ENCODE data around the gene CNFN.

CNFN gene

GRCh38 chr19:42389899-42390298 lies at the start of gene CNFN:
Gene CNFN, minus strand, starts transcription at chr19:42390297. Its CDS starts 1,260 bp downstream, at chr19:42389037.
- DNase-seq = no peak

GRCh38 chr19:42436006-42436405 lies 45.9 kb upstream of the CNFN start:
- no peak for DNase-seq

- DNase-seq = no peak
Observed at GRCh38 chr19:42435316-42435715, 45.2 kb upstream of the CNFN start.

GRCh38 chr19:42433503-42434260 lies 43.6 kb upstream of the CNFN start:
- DNase-seq = peak; percentile 86

GRCh38 chr19:42431486-42431885 lies 41.4 kb upstream of the CNFN start:
- no peak for DNase-seq

- DNase-seq = no peak
Observed at GRCh38 chr19:42428676-42429075, 38.6 kb upstream of the CNFN start.

- no peak for DNase-seq
Observed at GRCh38 chr19:42427313-42427712, 37.2 kb upstream of the CNFN start, which contains the start of gene LIPE. Gene LIPE, minus strand, starts transcription at chr19:42427388. Its CDS starts 239 bp downstream, at chr19:42427149.

GRCh38 chr19:42426643-42427042 lies 36.5 kb upstream of the CNFN start:
- no peak for DNase-seq

- peak; percentile 27 for DNase-seq
Observed at GRCh38 chr19:42424712-42425131, 34.6 kb upstream of the CNFN start.

- DNase-seq = no peak
Observed at GRCh38 chr19:42424345-42424707, 34.2 kb upstream of the CNFN start.

- DNase-seq = peak; percentile 99
Observed at GRCh38 chr19:42423462-42424344, 33.6 kb upstream of the CNFN start.

- peak; percentile 94 for DNase-seq
Observed at GRCh38 chr19:42422901-42423461, 32.9 kb upstream of the CNFN start.

- no peak for DNase-seq
Observed at GRCh38 chr19:42422092-42422900, 32.2 kb upstream of the CNFN start.

GRCh38 chr19:42421591-42422031 lies 31.5 kb upstream of the CNFN start:
- no peak for DNase-seq

- no peak for DNase-seq
Observed at GRCh38 chr19:42421101-42421500, 31.0 kb upstream of the CNFN start.

- DNase-seq = no peak
Observed at GRCh38 chr19:42420055-42420544, 30.0 kb upstream of the CNFN start.

- no peak for DNase-seq
Observed at GRCh38 chr19:42419309-42419708, 29.2 kb upstream of the CNFN start.

GRCh38 chr19:42412661-42413076 lies 22.6 kb upstream of the CNFN start:
- peak; percentile 22 for DNase-seq

GRCh38 chr19:42412227-42412626 lies 22.1 kb upstream of the CNFN start:
- peak; percentile 27 for DNase-seq

- no peak for DNase-seq
Observed at GRCh38 chr19:42411581-42412178, 21.6 kb upstream of the CNFN start.

GRCh38 chr19:42410371-42410770 lies 20.3 kb upstream of the CNFN start:
- no peak for DNase-seq

- peak; percentile 22 for DNase-seq
Observed at GRCh38 chr19:42409477-42409876, 19.4 kb upstream of the CNFN start.
